Measurements from ENCODE around the gene SNUPN. TPM values are rescaled to one million over a fixed set of nuclear protein-coding genes. Genes with fewer than 3 reads are reported as not detected.
"Not testable (repeated sequence)": the region's sequence is repeated elsewhere in the genome, so short reads cannot be mapped to it uniquely, and the experiment has no call there.

The SNUPN gene
- total RNA-seq, 1 donor from 2014 or later: 20.5 TPM

GRCh38 chr15:75591655-75592364, 33.7 kb downstream of the SNUPN start:
- Mint-ChIP-seq H3K9me3 (no peaks in the 10 kb centered on the region), H3K4me1 (no peaks in the 10 kb centered on the region), H3K36me3 (ENCODE audit: low read depth) (peaks cover 38% of the 10 kb centered on the region), H3K4me3 (no peak overlapping the region), H3K27me3 (no peaks in the 10 kb centered on the region), H3K27ac (no peak overlapping the region)
- CTCF ChIA-PET: no interaction called here
- POLR2A ChIA-PET: interaction anchor here (0.5 kb wide), 1 partner anchor 33 kb away, joined by 3 read pairs; no protein-coding TSS in a partner anchor
- DNase-seq (no peak), ATAC-seq (ENCODE audit: low read depth) (no peak)
- TF ChIP-seq CTCF (IDR thresholded peaks at IDR 0.05): no peak
- intact Hi-C loops (cut with micrococcal nuclease): no loop called here

- CTCF ChIA-PET: no interaction called here
- Mint-ChIP-seq H3K36me3 (ENCODE audit: low read depth) (peaks cover 23% of the 10 kb centered on the region), H3K4me3 (no peak overlapping the region), H3K4me1 (no peaks in the 10 kb centered on the region), H3K27me3 (no peaks in the 10 kb centered on the region), H3K27ac (no peak overlapping the region), H3K9me3 (no peaks in the 10 kb centered on the region)
- no peak for ATAC-seq (ENCODE audit: low read depth)
- intact Hi-C loops (cut with micrococcal nuclease): no loop called here
- POLR2A ChIA-PET: no interaction called here
- no peak for DNase-seq
- TF ChIP-seq CTCF (IDR thresholded peaks at IDR 0.05): no peak
These were observed 35.3 kb downstream of the SNUPN start for GRCh38 chr15:75590239-75590638.

- Mint-ChIP-seq H3K4me3 (no peak overlapping the region), H3K36me3 (ENCODE audit: low read depth) (peaks cover 16% of the 10 kb centered on the region), H3K9me3 (no peaks in the 10 kb centered on the region), H3K27me3 (no peaks in the 10 kb centered on the region), H3K4me1 (no peaks in the 10 kb centered on the region), H3K27ac (no peak overlapping the region)
- intact Hi-C loops (cut with micrococcal nuclease): no loop called here
- POLR2A ChIA-PET: no interaction called here
- DNase-seq (no peak), ATAC-seq (ENCODE audit: low read depth) (no peak)
- CTCF ChIA-PET: no interaction called here
- TF ChIP-seq CTCF (IDR thresholded peaks at IDR 0.05): no peak
These were observed 36.5 kb downstream of the SNUPN start for GRCh38 chr15:75589071-75589470.

GRCh38 chr15:75586422-75586821, 39.1 kb downstream of the SNUPN start:
- H3K9me3 Mint-ChIP-seq; CTCF ChIA-PET; intact Hi-C loops (cut with micrococcal nuclease); H3K27ac Mint-ChIP-seq; H3K27me3 Mint-ChIP-seq; H3K4me1 Mint-ChIP-seq; DNase-seq; ATAC-seq (ENCODE audit: low read depth); H3K4me3 Mint-ChIP-seq; POLR2A ChIA-PET: not testable (repeated sequence)
- peaks cover 10% of the 10 kb centered on the region for H3K36me3 Mint-ChIP-seq (ENCODE audit: low read depth)

GRCh38 chr15:75584121-75584520, 41.4 kb downstream of the SNUPN start:
- Mint-ChIP-seq H3K4me3 (no peak overlapping the region), H3K27me3 (no peaks in the 10 kb centered on the region), H3K9me3 (no peaks in the 10 kb centered on the region), H3K36me3 (ENCODE audit: low read depth) (peaks cover 8% of the 10 kb centered on the region), H3K4me1 (peaks cover 6% of the 10 kb centered on the region), H3K27ac (no peak overlapping the region)
- ChIA-PET POLR2A (no interaction called here), CTCF (no interaction called here)
- ATAC-seq (ENCODE audit: low read depth): no peak
- intact Hi-C loops (cut with micrococcal nuclease): no loop called here
- DNase-seq: no peak
- no peak for TF ChIP-seq CTCF (IDR thresholded peaks at IDR 0.05)

- TF ChIP-seq CTCF (IDR thresholded peaks at IDR 0.05): no peak
- intact Hi-C loops (cut with micrococcal nuclease): no loop called here
- DNase-seq (no peak), ATAC-seq (ENCODE audit: low read depth) (no peak)
- no peaks in the 10 kb centered on the region for H3K9me3 Mint-ChIP-seq
- peaks cover 7% of the 10 kb centered on the region for H3K36me3 Mint-ChIP-seq (ENCODE audit: low read depth)
- no peak overlapping the region for H3K4me3 Mint-ChIP-seq
- peaks cover 6% of the 10 kb centered on the region for H3K4me1 Mint-ChIP-seq
- ChIA-PET POLR2A (no interaction called here), CTCF (no interaction called here)
- no peak overlapping the region for H3K27ac Mint-ChIP-seq
- H3K27me3 Mint-ChIP-seq: no peaks in the 10 kb centered on the region
These were observed 41.8 kb downstream of the SNUPN start for GRCh38 chr15:75583701-75584100.

GRCh38 chr15:75582943-75583342, 42.6 kb downstream of the SNUPN start:
- H3K27ac Mint-ChIP-seq; H3K36me3 Mint-ChIP-seq (ENCODE audit: low read depth); H3K4me1 Mint-ChIP-seq; intact Hi-C loops (cut with micrococcal nuclease); ATAC-seq (ENCODE audit: low read depth); DNase-seq; H3K27me3 Mint-ChIP-seq; H3K4me3 Mint-ChIP-seq; POLR2A ChIA-PET; H3K9me3 Mint-ChIP-seq: not testable (repeated sequence)
- CTCF ChIA-PET: interaction anchor here (1.3 kb wide), 1 partner anchor 65 kb away, joined by 3 read pairs; the partner anchor contains the start of gene SNX33
